Effector memory CD4-positive, alpha-beta T cell (primary cell): ENCODE results near the gene BACE2.

Source experiments
- DNase-seq, 3 donors: peaks; one replicate each; pipeline ENCODE4 v3.0.0-alpha.2; 2020
- H3K27ac ChIP-seq: 2 replicates; pipeline ENCODE4 v1.7.0; 2013; ENCODE audit warnings: mild to moderate bottlenecking, low read length, moderate library complexity; ENCODE audit not compliant: insufficient read depth, poor library complexity, severe bottlenecking
- H3K27me3 ChIP-seq: replicated peaks from 2 replicates; pipeline ENCODE4 v1.7.0; 2013; ENCODE audit warnings: mild to moderate bottlenecking, low read length; ENCODE audit not compliant: insufficient read depth, control insufficient read depth, poor library complexity, severe bottlenecking
- H3K36me3 ChIP-seq: 2 replicates; pipeline ENCODE4 v1.7.0; 2013; ENCODE audit warnings: mild to moderate bottlenecking, low read length, moderate library complexity; ENCODE audit not compliant: control insufficient read depth, insufficient read depth
- H3K4me1 ChIP-seq: 2 replicates; pipeline ENCODE4 v1.7.0; 2013; ENCODE audit warnings: low read length, mild to moderate bottlenecking; ENCODE audit not compliant: control insufficient read depth, insufficient read depth, poor library complexity, severe bottlenecking
- H3K4me3 ChIP-seq: 2 replicates; pipeline ENCODE4 v1.7.0; 2013; ENCODE audit warnings: low read length, low read depth, mild to moderate bottlenecking; ENCODE audit not compliant: insufficient read depth, poor library complexity, severe bottlenecking
- H3K9me3 ChIP-seq: 2 replicates; pipeline ENCODE4 v1.7.0; 2013; ENCODE audit warnings: mild to moderate bottlenecking, low read length, moderate library complexity; ENCODE audit not compliant: control insufficient read depth

BACE2 gene

GRCh38 chr21:41220208-41220733 lies 52.3 kb downstream of the BACE2 start:
- H3K4me1 ChIP-seq, result no peaks in the 10 kb centered on the region

DNA sequence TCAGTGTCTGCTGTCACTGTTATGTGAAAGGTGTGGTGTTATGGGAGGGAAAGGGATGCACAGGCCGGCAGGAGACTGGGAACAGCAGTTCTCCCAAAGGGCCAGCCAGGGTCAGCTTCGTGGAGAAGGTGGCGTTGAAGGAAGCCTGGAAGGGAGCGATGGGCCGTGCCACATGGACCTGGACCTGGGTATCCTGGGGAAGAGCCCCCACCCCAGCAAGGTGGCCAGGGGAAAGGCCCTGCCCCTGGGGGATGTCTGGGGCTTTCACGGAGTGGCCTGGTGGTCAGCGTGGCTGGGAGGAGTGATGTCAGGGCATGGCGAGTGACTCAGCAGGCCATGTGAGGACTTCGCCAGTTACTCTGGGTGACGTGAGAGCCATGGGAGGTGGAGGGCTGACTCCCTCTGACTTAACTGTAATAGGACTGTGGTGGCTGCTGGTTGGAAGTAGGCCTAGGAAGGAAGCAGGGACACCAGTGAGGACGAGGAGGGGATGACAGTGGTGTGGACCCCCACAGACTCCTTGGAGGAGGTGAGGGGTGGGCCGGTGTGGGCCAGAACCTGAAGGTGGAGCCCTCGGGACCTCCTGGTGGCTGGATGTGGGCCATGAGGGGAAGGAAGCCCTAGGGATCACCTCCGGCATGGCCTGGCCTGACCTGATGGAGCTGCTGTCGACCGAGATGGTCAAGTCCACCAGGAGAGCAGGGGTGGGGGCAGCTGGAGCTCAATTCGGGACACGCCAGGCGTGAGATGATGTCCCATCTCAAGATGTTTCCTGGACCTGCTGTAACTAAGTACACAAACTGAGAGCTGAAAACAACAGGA lies 54.5 kb downstream of the BACE2 start:
- Histone ChIP-seq H3K4me3 (no peak overlapping the region), H3K27me3 (no peaks in the 10 kb centered on the region), H3K9me3 (no peaks in the 10 kb centered on the region), H3K36me3 (no peaks in the 10 kb centered on the region), H3K27ac (no peak overlapping the region), H3K4me1 (no peaks in the 10 kb centered on the region)
- no peak for DNase-seq

More at GRCh38 chr21:41220208-41220733, 52.3 kb downstream of the BACE2 start:
- DNase-seq, result no peak
- H3K27me3 ChIP-seq, result no peaks in the 10 kb centered on the region
- H3K27ac ChIP-seq, result no peak overlapping the region
- no peaks in the 10 kb centered on the region for H3K9me3 ChIP-seq
- H3K4me3 ChIP-seq, result no peak overlapping the region
- H3K36me3 ChIP-seq, result no peaks in the 10 kb centered on the region

DNA sequence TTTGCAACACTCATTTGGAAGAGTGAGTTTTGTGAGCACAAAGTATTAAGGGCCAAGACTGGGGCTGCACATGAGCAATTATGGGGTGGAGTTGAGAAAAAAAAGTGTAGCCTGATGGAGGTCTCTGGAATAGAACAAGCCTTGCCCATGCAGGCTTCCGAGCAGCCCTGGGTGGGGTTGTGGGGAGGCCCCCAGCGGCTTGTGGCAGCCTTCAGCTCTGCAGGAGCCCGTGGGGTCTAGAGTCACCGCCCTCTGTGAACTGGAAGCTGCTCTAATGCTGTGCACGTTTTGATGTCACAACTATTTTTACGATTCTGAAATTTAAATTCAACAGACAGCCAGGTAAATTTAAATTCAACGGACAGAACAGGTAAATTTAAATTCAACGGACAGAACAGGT lies 58.9 kb downstream of the BACE2 start:
- Histone ChIP-seq H3K4me3 (no peak overlapping the region), H3K27ac (no peak overlapping the region), H3K9me3 (no peaks in the 10 kb centered on the region), H3K36me3 (no peaks in the 10 kb centered on the region), H3K4me1 (no peaks in the 10 kb centered on the region), H3K27me3 (no peaks in the 10 kb centered on the region)
- no peak for DNase-seq

- no peaks in the 10 kb centered on the region for H3K27me3 ChIP-seq
- no peaks in the 10 kb centered on the region for H3K9me3 ChIP-seq
- H3K4me3 ChIP-seq, result no peak overlapping the region
- H3K27ac ChIP-seq, result no peak overlapping the region
- H3K4me1 ChIP-seq, result no peaks in the 10 kb centered on the region
- DNase-seq, result no peak
- H3K36me3 ChIP-seq, result no peaks in the 10 kb centered on the region
Observed at GRCh38 chr21:41227357-41228005, 59.5 kb downstream of the BACE2 start.

DNA sequence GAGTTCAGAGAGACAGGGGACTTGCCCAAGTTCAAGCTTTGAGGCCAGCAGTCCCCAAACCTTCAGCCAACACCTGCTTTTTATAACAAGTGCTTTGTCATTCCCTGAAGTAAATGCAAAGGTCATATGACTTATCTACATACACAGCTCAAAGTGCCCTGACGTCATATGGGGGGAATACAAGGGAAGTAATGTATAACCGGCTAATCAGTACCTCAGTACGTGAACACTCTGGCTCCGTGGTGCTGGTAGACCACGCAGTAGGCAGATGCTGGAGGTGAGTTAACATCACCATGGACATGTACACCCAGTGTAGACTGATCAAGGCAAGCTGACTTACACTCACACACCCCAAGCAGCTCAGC lies 60.0 kb downstream of the BACE2 start:
- Histone ChIP-seq H3K9me3 (no peaks in the 10 kb centered on the region), H3K27ac (no peak overlapping the region), H3K36me3 (no peaks in the 10 kb centered on the region), H3K27me3 (no peaks in the 10 kb centered on the region), H3K4me3 (no peak overlapping the region), H3K4me1 (no peaks in the 10 kb centered on the region)
- DNase-seq, result no peak

DNA sequence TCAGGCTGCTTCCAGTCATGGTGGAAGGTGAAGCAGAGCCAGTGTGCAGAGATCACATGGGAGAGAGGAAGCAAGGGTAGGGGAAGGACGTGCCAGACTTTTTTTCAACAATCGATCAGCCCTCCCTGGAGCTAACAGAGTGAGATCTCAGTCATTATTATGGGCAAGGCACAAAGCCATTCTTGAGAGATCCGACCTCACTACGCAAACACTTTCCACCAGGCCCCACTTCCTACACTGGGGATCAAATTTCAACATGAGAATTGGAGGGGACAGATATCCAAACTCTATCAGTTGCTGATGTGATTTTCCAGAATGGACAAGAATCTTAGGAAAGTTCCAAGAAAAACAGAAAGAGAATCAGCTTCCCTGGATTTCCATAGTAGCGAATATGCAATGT lies 60.5 kb downstream of the BACE2 start:
- Histone ChIP-seq H3K27me3 (no peaks in the 10 kb centered on the region), H3K9me3 (no peaks in the 10 kb centered on the region), H3K36me3 (no peaks in the 10 kb centered on the region), H3K27ac (no peak overlapping the region), H3K4me1 (no peaks in the 10 kb centered on the region), H3K4me3 (no peak overlapping the region)
- DNase-seq, result no peak

- H3K4me1 ChIP-seq, result no peaks in the 10 kb centered on the region
- H3K4me3 ChIP-seq, result no peak overlapping the region
- H3K9me3 ChIP-seq, result no peaks in the 10 kb centered on the region
- no peaks in the 10 kb centered on the region for H3K36me3 ChIP-seq
- no peak overlapping the region for H3K27ac ChIP-seq
- H3K27me3 ChIP-seq, result no peaks in the 10 kb centered on the region
- no peak for DNase-seq
Observed at GRCh38 chr21:41228958-41229357, 61.0 kb downstream of the BACE2 start.

- H3K27ac ChIP-seq, result no peak overlapping the region
- no peaks in the 10 kb centered on the region for H3K4me1 ChIP-seq
- no peaks in the 10 kb centered on the region for H3K27me3 ChIP-seq
- DNase-seq, result no peak
- H3K9me3 ChIP-seq, result no peaks in the 10 kb centered on the region
- no peaks in the 10 kb centered on the region for H3K36me3 ChIP-seq
- H3K4me3 ChIP-seq, result no peak overlapping the region
Observed at GRCh38 chr21:41229509-41230248, 61.7 kb downstream of the BACE2 start.

DNA sequence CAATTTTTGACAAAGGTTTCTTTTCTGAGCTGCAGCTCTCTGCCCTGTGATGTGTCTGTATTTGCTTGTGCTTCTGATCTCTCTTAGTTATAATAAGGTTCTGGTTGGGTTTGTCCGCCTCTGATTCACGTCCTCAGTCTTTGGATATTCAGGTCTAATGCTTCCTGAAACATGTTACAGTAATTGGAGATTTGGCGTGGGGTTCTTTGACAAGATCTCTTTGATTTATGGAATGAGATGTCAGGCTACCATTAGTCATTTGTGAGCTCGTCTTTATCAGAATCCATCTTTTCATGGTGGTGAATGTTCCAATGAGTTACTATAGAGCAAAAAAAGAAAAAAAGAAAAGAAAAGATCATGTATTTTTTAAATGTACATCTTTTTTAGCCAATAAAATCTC lies 62.5 kb downstream of the BACE2 start:
- Histone ChIP-seq H3K27ac (no peak overlapping the region), H3K4me1 (no peaks in the 10 kb centered on the region), H3K27me3 (no peaks in the 10 kb centered on the region), H3K4me3 (no peak overlapping the region), H3K9me3 (no peaks in the 10 kb centered on the region), H3K36me3 (no peaks in the 10 kb centered on the region)
- no peak for DNase-seq

- no peaks in the 10 kb centered on the region for H3K36me3 ChIP-seq
- H3K4me3 ChIP-seq, result no peak overlapping the region
Observed at GRCh38 chr21:41231060-41231459, 63.1 kb downstream of the BACE2 start.

More at GRCh38 chr21:41231060-41231459, 63.1 kb downstream of the BACE2 start:
- Histone ChIP-seq H3K4me1 (no peaks in the 10 kb centered on the region), H3K27ac (no peak overlapping the region), H3K9me3 (no peaks in the 10 kb centered on the region), H3K27me3 (no peaks in the 10 kb centered on the region)
- no peak for DNase-seq
